ENCODE results near the gene FBXL19. TPM values are rescaled to one million over a fixed set of nuclear protein-coding genes. Genes with fewer than 3 reads are reported as not detected.
"Not testable (repeated sequence)": the region's sequence is repeated elsewhere in the genome, so short reads cannot be mapped to it uniquely, and the experiment has no call there.

Gene FBXL19
- 5.4 TPM for total RNA-seq

GRCh38 chr16:30923554-30924075, at the start of gene FBXL19:
Gene FBXL19 (plus strand): TSS chr16:30923572. CDS start chr16:30925755, 2,183 bp downstream.
- peak within 1 kb of the TSS; percentile 73 for H3K4me3 ChIP-seq (ENCODE audit: low read length)
- peaks cover 21% of the 10 kb centered on the region for H3K4me1 ChIP-seq (ENCODE audit: insufficient read depth, low read length)
- H3K27me3 ChIP-seq (ENCODE audit: insufficient read depth, low read length), result no peaks in the 10 kb centered on the region
- no peaks in the 10 kb centered on the region for H3K9me3 ChIP-seq (ENCODE audit: low read depth, low read length)

DNA sequence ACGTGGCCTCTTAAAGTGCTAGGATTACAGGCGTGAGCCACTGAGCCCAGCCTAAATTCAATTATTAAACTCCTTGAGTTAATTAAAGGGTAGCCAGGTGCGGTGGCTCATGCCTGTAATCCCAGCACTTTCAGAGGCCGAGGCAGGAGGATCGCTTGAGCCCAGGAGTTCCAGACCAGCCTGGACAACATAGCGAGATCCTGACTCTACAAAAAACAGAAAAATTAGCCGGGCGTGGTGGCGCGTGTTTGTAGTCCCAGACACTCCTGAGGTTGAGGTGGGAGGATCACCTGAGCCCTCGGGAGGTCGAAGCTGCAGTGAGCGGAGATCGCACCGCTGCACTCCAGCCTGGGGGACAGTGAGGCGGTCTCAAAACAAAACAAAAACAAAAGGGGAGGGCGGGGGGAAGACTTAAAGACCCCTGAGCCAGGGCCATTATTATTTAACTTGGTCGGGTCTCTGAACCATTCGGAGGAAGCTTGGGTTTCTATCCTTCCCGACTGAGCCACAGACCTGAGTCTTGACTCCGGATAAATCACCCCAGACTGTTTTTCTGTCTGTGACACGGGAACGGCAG, 49.0 kb upstream of the FBXL19 start:
- H3K4me1 ChIP-seq (ENCODE audit: insufficient read depth, low read length), result peaks cover 27% of the 10 kb centered on the region
- H3K4me3 ChIP-seq (ENCODE audit: low read length), result peak overlapping the region; percentile 97
- no peaks in the 10 kb centered on the region for H3K27me3 ChIP-seq (ENCODE audit: insufficient read depth, low read length)
- H3K9me3 ChIP-seq (ENCODE audit: low read depth, low read length), result no peaks in the 10 kb centered on the region

GRCh38 chr16:30874821-30875717, 48.3 kb upstream of the FBXL19 start:
- no peaks in the 10 kb centered on the region for H3K27me3 ChIP-seq (ENCODE audit: insufficient read depth, low read length)
- peak overlapping the region; percentile 97 for H3K4me3 ChIP-seq (ENCODE audit: low read length)
- peaks cover 27% of the 10 kb centered on the region for H3K4me1 ChIP-seq (ENCODE audit: insufficient read depth, low read length)
- no peaks in the 10 kb centered on the region for H3K9me3 ChIP-seq (ENCODE audit: low read depth, low read length)

GRCh38 chr16:30875871-30876801, 47.2 kb upstream of the FBXL19 start:
- Histone ChIP-seq H3K9me3 (ENCODE audit: low read depth, low read length) (no peaks in the 10 kb centered on the region), H3K27me3 (ENCODE audit: insufficient read depth, low read length) (no peaks in the 10 kb centered on the region), H3K4me3 (ENCODE audit: low read length) (peak overlapping the region; percentile 97), H3K4me1 (ENCODE audit: insufficient read depth, low read length) (peaks cover 27% of the 10 kb centered on the region)

GRCh38 chr16:30876867-30877266, 46.5 kb upstream of the FBXL19 start:
- no peaks in the 10 kb centered on the region for H3K9me3 ChIP-seq (ENCODE audit: low read depth, low read length)
- H3K27me3 ChIP-seq (ENCODE audit: insufficient read depth, low read length), result no peaks in the 10 kb centered on the region
- H3K4me3 ChIP-seq (ENCODE audit: low read length), result no peak overlapping the region
- H3K4me1 ChIP-seq (ENCODE audit: insufficient read depth, low read length), result peaks cover 27% of the 10 kb centered on the region

- Histone ChIP-seq H3K4me3 (ENCODE audit: low read length) (no peak overlapping the region), H3K4me1 (ENCODE audit: insufficient read depth, low read length) (no peaks in the 10 kb centered on the region), H3K27me3 (ENCODE audit: insufficient read depth, low read length) (no peaks in the 10 kb centered on the region), H3K9me3 (ENCODE audit: low read depth, low read length) (no peaks in the 10 kb centered on the region)
Measured at GRCh38 chr16:30882429-30883310, 40.7 kb upstream of the FBXL19 start.

- no peaks in the 10 kb centered on the region for H3K9me3 ChIP-seq (ENCODE audit: low read depth, low read length)
- H3K4me1 ChIP-seq (ENCODE audit: insufficient read depth, low read length), result no peaks in the 10 kb centered on the region
- H3K27me3 ChIP-seq (ENCODE audit: insufficient read depth, low read length), result no peaks in the 10 kb centered on the region
- no peak overlapping the region for H3K4me3 ChIP-seq (ENCODE audit: low read length)
Measured at GRCh38 chr16:30884760-30885159, 38.6 kb upstream of the FBXL19 start.

DNA sequence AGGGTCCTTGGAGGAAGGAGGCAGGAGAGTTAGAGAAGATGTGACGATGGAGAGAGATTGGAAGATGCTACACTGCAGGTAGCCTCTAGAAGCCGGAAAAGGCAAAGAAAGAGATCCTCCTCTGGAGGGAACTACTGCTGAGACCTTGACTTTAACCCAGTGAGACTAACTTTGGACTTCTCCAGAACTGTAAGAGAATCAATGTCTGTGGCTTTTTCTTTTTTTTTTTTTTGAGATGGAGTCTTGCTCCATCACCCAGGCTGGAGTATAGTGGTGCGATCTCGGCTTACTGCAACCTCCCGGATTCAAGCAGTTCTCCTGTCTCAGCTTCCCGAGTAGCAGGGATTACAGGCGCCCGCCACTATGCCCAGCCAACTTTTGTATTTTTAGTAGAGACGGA, 38.2 kb upstream of the FBXL19 start:
- H3K4me1 ChIP-seq (ENCODE audit: insufficient read depth, low read length), result no peaks in the 10 kb centered on the region
- no peaks in the 10 kb centered on the region for H3K27me3 ChIP-seq (ENCODE audit: insufficient read depth, low read length)
- no peak overlapping the region for H3K4me3 ChIP-seq (ENCODE audit: low read length)
- no peaks in the 10 kb centered on the region for H3K9me3 ChIP-seq (ENCODE audit: low read depth, low read length)

DNA sequence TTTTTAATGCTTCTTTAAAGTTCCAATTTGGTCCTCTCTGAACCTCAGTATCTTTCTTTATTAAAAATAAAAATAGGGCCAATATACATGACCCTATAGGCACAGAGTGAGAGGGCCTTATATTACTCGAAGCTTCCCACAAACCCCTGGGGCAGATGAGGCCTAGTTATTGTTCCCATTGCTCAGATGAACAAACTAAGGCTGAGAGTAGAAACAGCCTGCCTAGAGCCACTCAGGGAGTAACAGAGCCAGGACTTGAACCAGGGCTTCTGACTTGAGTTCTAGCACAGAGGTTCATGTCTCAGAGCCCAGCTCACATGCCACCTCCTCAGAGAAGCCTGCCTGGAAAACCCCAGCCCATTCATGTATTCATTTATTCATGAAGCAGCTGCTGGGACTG, 37.2 kb upstream of the FBXL19 start:
- no peaks in the 10 kb centered on the region for H3K4me1 ChIP-seq (ENCODE audit: insufficient read depth, low read length)
- no peaks in the 10 kb centered on the region for H3K27me3 ChIP-seq (ENCODE audit: insufficient read depth, low read length)
- no peaks in the 10 kb centered on the region for H3K9me3 ChIP-seq (ENCODE audit: low read depth, low read length)
- H3K4me3 ChIP-seq (ENCODE audit: low read length), result no peak overlapping the region

DNA sequence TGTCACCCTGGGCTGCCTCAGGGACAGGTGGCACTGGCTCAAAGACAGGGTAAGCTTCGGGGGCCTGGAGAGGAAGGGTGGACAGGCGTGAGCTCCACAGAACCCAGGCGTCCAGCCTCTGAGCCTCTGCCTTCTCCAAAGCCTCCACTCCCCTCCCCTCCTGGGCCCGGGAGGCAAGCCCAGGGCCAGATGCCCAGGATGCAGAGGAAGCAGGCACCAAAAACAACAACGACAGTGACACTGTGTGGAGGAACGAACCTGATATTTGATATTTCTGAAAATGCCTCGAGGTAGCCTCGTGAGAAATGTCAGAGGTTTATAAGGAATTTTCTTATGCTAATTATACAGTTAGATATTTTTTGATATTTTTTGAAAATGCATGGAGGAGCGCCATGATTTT, 35.4 kb upstream of the FBXL19 start:
- Histone ChIP-seq H3K4me3 (ENCODE audit: low read length) (no peak overlapping the region), H3K27me3 (ENCODE audit: insufficient read depth, low read length) (no peaks in the 10 kb centered on the region), H3K4me1 (ENCODE audit: insufficient read depth, low read length) (peaks cover 7% of the 10 kb centered on the region), H3K9me3 (ENCODE audit: low read depth, low read length) (no peaks in the 10 kb centered on the region)

- H3K4me3 ChIP-seq (ENCODE audit: low read length), result no peak overlapping the region
- no peaks in the 10 kb centered on the region for H3K27me3 ChIP-seq (ENCODE audit: insufficient read depth, low read length)
- H3K4me1 ChIP-seq (ENCODE audit: insufficient read depth, low read length), result peaks cover 14% of the 10 kb centered on the region
- no peaks in the 10 kb centered on the region for H3K9me3 ChIP-seq (ENCODE audit: low read depth, low read length)
Measured at GRCh38 chr16:30888856-30889499, 34.4 kb upstream of the FBXL19 start.

DNA sequence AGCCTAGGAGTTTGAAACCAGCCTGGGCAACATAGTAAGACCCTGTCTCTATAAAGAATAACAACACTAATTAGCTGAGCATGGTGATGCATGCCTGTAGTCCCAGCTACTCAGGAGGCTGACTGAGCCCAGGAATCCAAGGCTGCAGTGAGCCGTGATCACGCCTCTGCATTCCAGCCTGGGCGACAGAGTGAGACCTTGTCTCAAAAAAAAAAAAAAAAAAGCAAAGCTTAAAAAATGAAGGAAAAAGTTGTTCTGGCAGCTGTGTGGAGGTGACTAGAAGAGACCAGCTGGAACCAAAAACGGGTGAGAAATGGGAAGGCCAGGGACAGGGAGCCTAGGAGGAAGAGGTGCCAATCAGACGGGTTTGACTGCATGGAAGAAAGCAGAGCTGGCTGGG, 33.7 kb upstream of the FBXL19 start:
- no peaks in the 10 kb centered on the region for H3K9me3 ChIP-seq (ENCODE audit: low read depth, low read length)

DNA sequence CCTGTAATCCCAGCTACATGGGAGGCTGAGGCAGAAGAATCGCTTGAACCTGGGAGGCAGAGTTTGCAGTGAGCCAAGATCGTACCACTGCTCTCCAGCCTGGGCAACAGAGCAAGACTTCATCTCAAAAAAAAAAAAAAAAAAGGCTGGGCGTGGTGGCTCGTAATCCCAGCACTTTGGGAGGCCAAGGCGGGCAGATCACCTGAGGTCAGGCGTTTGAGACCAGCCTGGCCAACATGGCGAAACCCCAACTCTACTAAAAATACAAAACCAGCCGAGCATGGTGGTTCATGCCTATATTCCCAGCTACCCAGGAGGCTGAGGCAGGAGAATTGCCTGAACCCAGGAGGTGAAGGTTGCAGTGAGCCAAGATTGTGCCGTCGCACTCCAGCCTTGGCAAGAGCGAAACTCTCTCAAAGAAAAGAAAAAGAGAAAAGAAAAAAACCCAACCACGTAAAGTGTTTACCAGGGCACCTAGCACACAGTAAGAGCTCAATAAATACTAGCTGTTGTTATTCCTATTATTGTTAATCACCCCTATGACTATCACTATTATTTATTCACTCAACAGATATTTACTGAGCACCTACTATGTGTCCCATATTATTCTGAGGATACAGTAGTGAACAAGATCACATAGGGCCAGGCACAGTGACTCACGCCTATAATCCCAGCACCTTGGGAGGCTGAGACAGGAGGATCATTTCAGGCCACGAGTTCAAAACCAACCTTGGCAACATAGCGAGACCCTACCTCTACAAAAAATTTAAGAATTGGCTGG, 32.1 kb upstream of the FBXL19 start:
- H3K4me3 ChIP-seq (ENCODE audit: low read length); H3K27me3 ChIP-seq (ENCODE audit: insufficient read depth, low read length); H3K9me3 ChIP-seq (ENCODE audit: low read depth, low read length): not testable (repeated sequence)
- peaks cover 26% of the 10 kb centered on the region for H3K4me1 ChIP-seq (ENCODE audit: insufficient read depth, low read length)

More for the DNA sequence above, 33.7 kb upstream of the FBXL19 start:
- H3K4me3 ChIP-seq (ENCODE audit: low read length), result no peak overlapping the region
- no peaks in the 10 kb centered on the region for H3K27me3 ChIP-seq (ENCODE audit: insufficient read depth, low read length)
- H3K4me1 ChIP-seq (ENCODE audit: insufficient read depth, low read length), result peaks cover 20% of the 10 kb centered on the region
